ENCODE data around the gene L3HYPDH.

DNA sequence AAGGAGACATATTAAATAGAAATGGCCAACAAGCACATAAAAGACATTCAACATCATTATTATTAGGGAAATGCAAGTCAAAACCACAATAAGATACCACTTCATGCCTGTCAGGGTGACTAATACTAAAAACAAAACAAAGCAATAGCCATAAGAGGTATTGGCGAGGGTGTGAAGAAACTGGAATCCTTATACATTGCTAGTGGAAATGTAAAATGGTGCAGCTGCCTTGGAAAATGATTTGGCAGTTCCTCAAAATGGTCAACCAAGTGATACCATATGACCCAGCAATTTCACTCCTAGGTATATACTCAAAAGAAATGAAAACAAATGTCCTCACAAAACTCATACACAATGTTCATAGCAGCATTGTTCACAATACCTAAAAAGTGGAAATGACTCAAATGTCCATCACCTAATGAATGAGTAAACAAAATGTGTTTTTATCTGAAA lies 46.0 kb downstream of the L3HYPDH start:
- TF ChIP-seq CTCF (optimal IDR thresholded peaks at IDR 0.05 in 1 of 3, IDR thresholded peaks at IDR 0.05 in 1 of 3, conservative IDR thresholded peaks at IDR 0.05 in 1 of 3; ENCODE audit: extremely low read depth in 1 of 3, insufficient read depth in 2 of 3, low read length in 3 of 3) (no peak), EZH2 (IDR thresholded peaks at IDR 0.05; ENCODE audit: low read length) (no peak)

Data from keratinocyte (primary cell).